ENCODE results near the gene CCDC102A.

DNA sequence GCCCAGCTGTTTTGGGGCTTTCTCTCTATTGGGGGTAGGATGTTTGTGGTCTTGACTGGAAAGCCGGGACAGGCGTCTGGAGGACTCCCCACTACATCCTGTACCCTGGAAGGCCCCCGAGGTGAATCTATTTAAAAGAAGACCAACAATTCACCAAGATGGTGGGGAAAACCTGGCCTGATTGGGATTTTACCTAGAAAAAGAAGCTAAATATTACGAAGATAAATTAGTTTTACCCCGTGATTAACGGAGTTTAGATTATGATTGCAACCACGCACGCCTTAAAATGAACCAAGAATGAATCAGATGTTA lies 779 bp upstream of the CCDC102A start:
- TF ChIP-seq, protein P1, sequence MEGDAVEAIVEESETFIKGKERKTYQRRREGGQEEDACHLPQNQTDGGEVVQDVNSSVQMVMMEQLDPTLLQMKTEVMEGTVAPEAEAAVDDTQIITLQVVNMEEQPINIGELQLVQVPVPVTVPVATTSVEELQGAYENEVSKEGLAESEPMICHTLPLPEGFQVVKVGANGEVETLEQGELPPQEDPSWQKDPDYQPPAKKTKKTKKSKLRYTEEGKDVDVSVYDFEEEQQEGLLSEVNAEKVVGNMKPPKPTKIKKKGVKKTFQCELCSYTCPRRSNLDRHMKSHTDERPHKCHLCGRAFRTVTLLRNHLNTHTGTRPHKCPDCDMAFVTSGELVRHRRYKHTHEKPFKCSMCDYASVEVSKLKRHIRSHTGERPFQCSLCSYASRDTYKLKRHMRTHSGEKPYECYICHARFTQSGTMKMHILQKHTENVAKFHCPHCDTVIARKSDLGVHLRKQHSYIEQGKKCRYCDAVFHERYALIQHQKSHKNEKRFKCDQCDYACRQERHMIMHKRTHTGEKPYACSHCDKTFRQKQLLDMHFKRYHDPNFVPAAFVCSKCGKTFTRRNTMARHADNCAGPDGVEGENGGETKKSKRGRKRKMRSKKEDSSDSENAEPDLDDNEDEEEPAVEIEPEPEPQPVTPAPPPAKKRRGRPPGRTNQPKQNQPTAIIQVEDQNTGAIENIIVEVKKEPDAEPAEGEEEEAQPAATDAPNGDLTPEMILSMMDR (IDR thresholded peaks at IDR 0.05) = no peak
- no peak for TF ChIP-seq POLR2A (IDR thresholded peaks at IDR 0.05)
- TF ChIP-seq POLR2AphosphoS5 (IDR thresholded peaks at IDR 0.05) = no peak
